ENCODE data around the gene BECN2.

DNA sequence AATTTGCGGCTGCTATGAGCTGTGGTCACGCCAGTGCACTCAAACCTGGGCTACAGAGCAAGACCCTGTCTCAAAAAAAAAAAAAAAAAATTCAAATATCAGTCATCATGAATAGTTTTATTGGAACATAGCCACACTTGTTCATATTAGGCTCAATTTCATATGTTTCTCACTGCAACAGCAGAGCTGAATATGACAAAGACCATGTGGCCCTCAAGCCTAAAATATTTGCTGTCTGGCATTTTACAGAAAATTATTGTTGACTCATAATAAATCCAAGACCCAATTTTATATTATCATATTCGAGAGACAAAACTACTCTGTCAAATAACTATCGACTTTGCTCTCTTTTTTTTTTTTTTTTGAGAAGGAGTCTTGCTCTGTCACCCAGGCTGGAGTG is 11.0 kb downstream of the BECN2 start:
- no peak for TF ChIP-seq POLR2A (IDR thresholded peaks at IDR 0.05)
- TF ChIP-seq, protein P1, sequence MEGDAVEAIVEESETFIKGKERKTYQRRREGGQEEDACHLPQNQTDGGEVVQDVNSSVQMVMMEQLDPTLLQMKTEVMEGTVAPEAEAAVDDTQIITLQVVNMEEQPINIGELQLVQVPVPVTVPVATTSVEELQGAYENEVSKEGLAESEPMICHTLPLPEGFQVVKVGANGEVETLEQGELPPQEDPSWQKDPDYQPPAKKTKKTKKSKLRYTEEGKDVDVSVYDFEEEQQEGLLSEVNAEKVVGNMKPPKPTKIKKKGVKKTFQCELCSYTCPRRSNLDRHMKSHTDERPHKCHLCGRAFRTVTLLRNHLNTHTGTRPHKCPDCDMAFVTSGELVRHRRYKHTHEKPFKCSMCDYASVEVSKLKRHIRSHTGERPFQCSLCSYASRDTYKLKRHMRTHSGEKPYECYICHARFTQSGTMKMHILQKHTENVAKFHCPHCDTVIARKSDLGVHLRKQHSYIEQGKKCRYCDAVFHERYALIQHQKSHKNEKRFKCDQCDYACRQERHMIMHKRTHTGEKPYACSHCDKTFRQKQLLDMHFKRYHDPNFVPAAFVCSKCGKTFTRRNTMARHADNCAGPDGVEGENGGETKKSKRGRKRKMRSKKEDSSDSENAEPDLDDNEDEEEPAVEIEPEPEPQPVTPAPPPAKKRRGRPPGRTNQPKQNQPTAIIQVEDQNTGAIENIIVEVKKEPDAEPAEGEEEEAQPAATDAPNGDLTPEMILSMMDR (IDR thresholded peaks at IDR 0.05), result no peak
